TTC549 (cell line): Measurements from ENCODE around the gene STIM1.
"Not testable (repeated sequence)": the region's sequence is repeated elsewhere in the genome, so short reads cannot be mapped to it uniquely, and the experiment has no call there.

ENCODE experiments used
- FAIRE-seq: peaks from 2 replicates; lab custom pipeline; 2012; peaks lifted over from hg19 to GRCh38; lab: Jason Lieb, UNC

STIM1 gene

GRCh38 chr11:3855808-3856491, 486 bp downstream of the STIM1 start:
- no peak for FAIRE-seq

GRCh38 chr11:3856856-3857553, 1.5 kb downstream of the STIM1 start:
- FAIRE-seq: no peak

- no peak for FAIRE-seq
These were observed 2.2 kb downstream of the STIM1 start for GRCh38 chr11:3857628-3858027.

DNA sequence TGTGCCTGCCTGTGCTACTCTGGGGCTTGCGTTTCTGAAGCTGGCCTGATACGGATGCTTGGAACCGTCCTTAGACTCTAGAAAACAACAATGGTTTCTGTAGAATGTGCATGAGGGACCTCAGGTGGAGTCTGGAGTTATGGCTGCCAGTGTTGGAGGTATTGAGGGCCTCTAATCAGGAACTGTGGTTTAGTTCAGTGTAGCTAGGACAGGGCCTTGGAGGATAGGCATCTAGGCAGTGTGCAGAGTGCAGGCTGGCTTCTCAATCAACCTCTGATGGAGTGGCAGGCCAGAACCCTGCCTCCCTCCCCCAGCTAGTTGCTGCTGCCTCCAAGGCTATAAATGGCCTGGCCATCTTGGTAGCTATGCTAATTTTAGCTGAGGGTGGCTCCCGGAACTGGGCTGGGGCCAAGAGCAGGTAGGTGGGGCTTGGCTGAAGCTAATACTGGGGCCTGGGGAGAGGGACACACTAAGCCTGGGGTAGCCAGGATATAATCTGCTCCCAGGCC, 4.0 kb downstream of the STIM1 start:
- FAIRE-seq: no peak

GRCh38 chr11:3860375-3860774, 4.9 kb downstream of the STIM1 start:
- FAIRE-seq: no peak

GRCh38 chr11:3860898-3861393, 5.5 kb downstream of the STIM1 start:
- not testable (repeated sequence) for FAIRE-seq

- FAIRE-seq: no peak
These were observed 6.2 kb downstream of the STIM1 start for GRCh38 chr11:3861683-3862082.

DNA sequence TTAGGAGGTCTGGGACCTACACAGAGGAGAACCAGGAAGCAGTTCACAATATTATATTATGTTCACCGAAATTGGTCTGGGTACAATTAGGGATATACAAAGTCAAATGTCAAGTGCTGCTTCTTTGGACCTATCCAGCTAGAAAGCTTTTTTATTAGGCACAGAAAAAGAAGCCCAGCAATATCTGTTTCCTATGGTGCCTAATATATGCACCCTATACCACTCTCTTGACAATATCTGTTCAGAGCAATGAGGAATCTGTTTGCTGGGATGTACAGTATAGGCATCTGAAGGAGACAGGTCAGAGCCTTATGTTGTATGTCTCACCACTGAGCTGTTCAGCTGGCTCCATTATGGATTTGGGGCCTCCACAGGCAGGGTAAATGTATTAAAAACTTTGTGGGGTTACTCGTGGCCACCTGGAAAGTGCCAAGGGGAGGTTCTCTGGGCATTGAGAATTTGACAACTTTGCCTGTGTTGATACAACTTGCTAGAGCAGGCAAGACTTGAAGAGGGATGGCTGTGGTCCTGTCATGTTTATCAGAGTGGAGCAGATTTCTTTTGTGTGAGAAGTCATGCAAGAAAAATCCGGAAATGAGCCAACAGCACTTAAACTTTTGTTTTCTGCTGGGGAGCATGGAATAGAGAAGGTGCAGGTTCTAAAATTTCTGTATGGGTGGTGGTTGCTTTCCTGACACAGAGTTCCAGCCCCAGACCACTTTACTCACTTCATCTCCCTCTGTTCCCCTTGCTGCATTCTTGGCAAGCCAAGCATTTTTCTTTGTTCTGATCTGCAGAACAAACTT, 10.1 kb downstream of the STIM1 start:
- no peak for FAIRE-seq

GRCh38 chr11:3866206-3866605, 10.7 kb downstream of the STIM1 start:
- no peak for FAIRE-seq

- no peak for FAIRE-seq
These were observed 11.4 kb downstream of the STIM1 start for GRCh38 chr11:3866836-3867208.

GRCh38 chr11:3867209-3868091, 12.0 kb downstream of the STIM1 start:
- no peak for FAIRE-seq

- no peak for FAIRE-seq
These were observed 18.4 kb downstream of the STIM1 start for GRCh38 chr11:3873712-3874349.

DNA sequence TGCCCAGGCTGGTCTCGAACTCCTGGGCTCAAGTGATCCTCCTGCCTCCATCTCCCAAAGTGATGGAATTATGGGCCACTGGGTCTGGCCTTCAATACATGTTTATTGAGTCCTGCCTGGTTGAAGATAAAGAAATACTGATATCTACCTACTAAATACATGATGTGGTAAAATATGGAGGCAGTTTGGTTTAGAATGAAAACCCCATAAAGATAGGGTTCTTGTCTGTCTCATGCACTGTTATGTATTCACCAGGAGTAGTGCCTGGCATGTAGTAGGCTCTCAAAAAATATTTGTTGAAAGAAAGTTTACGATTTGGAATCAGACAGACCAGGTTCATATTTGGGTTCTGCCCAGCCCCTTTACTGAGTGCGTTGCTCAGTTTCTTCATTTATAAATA, 21.1 kb downstream of the STIM1 start:
- FAIRE-seq: no peak

DNA sequence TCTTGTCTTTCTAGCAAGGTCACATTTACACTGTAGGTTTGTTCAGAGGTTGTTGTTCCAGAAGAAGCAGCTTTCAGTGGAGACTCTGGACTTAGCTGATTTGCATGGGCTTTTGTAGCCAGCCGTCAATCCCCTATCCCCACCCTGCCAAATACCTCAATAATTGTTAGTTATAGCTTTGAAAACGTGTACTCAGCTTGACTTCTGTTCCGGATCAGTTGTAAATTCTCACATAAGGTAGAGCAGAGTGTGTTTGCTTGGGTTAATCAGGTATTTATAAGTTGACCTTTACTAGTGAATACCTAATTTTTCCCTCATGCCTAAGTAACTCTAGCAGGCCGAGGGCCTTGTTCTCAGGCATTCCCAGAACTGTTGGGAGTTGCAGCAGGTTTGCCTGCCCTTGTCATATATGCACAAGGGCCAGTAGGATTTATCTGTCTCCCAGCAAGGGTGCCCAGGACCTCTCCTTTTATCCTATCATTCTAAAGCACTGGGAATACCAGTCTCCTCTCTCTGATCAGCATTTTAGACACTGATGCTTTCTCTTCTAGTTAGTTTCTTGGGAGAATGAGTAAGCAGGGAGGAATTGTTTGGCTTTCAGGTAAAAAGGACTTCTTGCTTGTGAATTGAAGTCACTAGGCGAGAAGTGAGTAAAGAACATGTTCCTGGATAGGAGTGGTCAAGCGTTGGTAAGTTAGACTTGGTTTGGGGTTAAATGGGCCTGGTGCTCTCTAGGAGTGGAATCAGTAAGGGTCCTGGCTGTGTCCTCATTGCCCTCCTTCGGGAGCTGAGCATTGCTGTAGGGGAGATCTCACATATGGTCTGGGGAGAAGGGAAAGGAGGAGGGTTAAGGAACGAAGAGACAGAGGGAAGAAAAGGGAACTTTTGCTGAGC, 22.1 kb downstream of the STIM1 start:
- no peak for FAIRE-seq

DNA sequence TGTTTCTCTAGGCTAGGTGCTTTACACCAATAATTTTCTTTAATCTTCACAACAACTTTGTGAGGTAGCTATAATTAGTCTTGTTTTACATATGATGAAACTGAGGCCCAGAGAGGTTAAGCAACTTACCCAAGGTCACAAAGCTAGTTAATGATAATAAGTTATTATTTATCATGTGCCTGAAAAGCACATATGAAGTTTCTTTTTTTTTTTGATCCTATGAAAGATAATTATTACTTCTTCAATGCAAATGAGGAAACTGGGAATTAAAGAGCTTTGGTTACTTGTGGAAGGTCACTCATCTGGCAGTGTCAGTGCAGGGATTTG, 22.8 kb downstream of the STIM1 start:
- no peak for FAIRE-seq

DNA sequence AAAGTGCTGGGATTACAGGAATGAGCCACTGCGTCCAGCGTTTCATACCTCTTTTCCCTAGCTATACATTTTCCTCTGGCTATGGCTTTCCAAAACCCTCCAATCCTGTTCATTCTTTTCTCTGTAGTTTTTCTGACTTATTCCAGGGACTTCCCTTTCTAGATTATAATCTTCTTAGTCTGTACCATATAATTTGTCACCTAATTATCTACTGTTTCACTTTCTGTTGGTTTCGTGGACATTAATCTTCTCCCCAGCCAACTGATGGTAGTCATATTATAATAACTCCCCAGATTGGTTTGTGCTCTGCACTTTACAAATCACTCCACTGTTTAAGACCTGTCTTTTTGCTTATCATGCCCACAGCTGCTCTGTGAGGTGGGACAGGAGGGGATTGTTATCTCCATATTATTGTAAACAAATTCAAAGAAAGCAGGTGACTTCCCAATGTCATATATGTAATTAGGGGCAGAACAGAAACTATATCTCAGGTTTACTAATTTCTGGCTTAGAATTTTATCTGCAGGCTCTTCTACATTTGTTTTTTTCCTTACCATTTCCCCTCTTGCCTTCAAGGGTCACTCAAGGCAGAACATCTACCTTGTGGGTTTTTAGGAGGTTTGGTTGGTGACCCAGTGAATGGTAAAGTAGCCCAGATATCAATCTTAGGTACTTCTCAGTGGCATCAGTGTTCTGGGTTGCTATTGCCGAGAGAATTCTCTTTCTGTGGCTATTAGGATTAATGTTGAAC, 23.9 kb downstream of the STIM1 start:
- FAIRE-seq: no peak

GRCh38 chr11:3879967-3880542, 24.6 kb downstream of the STIM1 start:
- no peak for FAIRE-seq

- FAIRE-seq: no peak
These were observed 25.3 kb downstream of the STIM1 start for GRCh38 chr11:3880724-3881123.

DNA sequence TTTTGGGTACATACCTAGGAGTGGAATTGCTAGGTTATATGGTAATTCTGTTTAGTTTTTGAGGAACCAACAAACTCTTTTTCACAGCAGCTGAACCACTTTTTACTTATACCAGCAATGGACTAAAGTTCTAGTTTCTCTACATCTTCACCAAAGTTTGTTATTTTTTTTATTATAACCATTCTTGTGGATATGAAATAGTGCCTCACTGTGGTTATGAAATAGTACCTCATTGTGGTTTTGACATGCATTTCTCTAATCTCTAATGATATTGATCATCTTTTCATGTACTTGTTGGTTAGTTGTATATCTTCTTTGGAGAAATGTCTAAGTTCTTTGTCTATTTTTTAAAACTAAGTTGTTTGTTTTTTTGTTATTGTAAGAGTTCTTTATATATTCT, 27.2 kb downstream of the STIM1 start:
- no peak for FAIRE-seq
